ENCODE data around the gene SLC25A18.
"Not testable (repeated sequence)": the region's sequence is repeated elsewhere in the genome, so short reads cannot be mapped to it uniquely, and the experiment has no call there.

SLC25A18 gene, protein sequence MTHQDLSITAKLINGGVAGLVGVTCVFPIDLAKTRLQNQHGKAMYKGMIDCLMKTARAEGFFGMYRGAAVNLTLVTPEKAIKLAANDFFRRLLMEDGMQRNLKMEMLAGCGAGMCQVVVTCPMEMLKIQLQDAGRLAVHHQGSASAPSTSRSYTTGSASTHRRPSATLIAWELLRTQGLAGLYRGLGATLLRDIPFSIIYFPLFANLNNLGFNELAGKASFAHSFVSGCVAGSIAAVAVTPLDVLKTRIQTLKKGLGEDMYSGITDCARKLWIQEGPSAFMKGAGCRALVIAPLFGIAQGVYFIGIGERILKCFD

DNA sequence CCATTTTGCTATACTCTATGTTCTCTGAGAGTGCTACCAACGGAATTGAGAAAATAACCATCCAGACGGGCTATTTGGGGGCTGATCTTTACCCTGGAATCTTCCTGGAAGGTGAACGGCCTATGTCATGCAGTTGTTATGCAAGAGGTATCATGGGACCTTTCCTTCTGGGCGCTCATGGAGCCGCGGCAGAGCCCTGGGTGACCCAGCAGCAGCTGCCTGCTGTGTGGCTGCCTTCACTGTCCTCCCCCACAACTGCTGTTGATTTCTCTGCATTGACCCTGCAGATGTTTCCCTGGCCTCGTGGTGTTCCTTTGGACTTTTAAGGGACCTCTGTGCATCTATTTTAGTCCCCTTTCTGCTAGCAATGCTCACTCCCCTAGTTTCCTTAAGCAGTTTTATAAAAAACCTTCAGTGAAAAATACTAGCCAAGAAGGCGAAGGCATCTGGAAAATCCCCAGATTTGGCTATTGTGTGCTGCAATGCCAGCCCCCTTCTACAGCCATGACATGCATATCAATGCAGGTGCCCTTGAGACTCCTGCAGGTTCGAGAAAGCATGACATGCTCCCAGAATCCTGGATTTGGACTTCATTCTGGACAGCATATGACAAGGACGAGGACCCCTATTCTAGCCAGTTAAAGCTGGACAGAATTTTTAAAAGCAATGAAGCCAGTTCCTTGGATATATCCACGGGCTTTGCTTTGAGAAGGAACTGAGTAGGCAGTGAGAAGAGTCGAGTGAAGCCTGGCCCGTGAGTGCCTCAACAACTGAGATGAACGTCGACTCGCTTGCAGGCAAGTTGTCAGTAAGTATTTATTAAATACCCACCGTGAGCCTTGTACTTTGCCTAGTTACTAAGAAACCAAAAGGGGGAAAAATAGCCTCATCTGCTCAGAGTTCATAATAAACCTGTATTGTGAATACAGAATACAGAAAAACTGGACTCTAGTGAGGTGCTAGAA lies at the start of gene SLC25A18:
TSS of gene SLC25A18 (plus strand) at position 593 of the 965 bp plus-strand sequence. CDS start 16,447 bp downstream, outside the sequence.
- DNase-seq = no peak

DNA sequence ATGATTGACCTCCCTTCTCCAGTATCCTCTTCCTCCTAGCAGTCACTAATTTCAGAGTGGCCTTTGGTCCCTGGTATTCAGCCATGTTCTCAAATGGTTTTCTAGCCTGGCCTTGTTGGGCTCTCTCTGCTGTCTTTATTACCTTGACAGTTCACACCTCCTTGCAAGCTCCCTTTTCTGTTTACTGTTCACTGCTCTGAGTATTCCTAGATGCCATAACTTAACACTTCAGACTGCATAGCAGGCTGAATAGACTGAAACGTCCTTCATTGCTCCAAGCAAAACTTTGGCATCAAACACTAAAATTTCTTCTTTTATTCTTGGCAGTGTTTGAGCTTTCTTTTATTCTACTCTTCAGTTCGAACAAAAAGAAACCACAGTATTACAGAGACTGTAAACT lies 49.7 kb upstream of the SLC25A18 start:
- no peak for DNase-seq

DNA sequence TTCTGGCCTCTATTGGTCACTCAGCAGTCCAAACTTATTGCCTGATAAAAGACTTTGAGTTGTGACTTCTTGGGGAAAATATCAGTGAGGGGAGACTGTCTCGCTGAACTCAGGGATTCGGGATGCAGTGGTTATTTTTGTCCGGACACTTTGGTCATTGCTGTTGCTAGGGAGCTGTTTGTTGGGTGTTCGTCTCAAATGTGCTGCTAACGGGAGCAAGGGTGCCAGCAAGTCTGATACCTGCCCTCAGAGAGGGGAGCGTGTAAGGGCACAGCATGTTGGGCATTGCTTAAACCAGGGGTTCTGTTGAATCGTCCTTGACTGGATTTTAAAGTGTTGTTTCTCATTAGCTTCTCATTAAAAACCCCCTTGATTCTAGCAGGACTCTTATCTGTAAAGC lies 49.2 kb upstream of the SLC25A18 start:
- DNase-seq = no peak

DNA sequence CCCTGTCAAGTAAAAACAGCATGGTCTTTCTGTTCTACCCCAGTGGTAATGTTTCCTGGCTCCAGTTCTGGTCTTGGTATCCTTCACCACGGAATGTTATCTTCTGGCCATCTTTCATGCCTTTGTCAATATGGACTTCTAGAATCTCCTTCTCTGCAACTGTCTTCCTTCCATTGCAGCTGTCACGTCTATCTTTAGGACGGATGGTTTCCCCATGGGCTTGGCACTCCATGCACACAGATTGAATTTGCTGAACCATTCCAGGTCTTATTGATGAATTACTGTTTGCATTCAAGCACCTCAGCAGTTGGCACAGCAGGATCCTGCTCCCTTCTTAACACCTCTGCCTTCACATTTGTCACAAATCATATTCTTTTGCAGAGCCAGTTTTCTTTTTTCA lies 44.9 kb upstream of the SLC25A18 start:
- no peak for DNase-seq

DNA sequence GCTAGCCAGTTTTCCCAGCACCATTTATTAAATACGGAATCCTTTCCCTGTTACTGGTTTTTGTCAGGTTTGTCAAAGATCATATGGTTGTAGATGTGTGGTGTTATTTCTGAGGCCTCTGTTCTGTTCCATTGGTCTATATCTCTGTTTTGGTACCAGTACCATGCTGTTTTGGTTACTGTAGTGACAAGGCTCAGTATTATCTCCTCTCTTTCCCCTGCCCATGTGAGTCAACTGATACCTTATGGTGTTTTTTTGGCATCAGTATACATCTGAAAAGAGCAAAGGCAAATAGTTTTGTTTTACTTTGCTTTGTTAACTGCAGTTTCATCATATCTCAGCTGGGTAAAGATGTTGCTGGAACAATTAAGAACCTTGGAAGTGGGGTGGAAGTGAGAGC lies 41.3 kb upstream of the SLC25A18 start:
- DNase-seq = not testable (repeated sequence)

DNA sequence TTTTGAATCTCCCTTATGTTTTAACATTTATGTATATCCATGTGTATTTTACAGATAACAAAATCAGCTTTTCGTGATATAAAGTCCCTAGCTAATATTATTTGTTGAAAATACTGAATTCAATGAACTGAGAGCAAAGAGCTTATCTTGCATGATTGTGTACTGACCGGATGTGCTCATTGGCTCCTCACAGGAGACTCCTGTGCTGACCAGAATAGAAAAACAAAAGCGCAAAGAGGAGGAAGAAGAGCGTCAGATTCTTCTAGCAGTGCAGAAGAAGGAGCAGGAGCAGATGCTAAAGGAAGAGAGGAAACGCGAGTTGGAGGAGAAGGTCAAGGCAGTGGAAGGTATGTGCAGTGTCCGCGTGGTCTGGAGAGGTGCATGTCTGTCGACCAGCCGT lies 39.4 kb upstream of the SLC25A18 start:
- DNase-seq = no peak

DNA sequence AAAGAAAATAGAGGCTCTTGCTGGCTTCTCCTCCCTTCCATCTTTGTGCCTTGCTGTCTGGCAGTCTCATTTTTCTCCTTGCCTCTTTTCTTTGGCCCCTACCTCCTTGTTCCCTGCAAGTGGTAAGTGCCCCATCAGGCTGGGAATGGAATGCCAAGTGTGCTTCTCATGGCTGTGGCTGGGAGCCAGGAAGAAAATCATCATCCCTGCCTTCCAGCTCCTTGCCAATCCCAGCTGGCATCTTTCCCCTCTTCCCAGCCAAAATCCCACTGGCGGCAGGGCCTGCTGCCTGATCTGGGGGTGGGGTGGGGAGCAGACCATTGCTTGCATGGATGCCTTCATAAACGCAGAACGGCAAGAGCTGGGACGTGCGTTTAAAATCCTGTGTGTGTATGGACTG lies 27.0 kb upstream of the SLC25A18 start:
- DNase-seq = no peak

DNA sequence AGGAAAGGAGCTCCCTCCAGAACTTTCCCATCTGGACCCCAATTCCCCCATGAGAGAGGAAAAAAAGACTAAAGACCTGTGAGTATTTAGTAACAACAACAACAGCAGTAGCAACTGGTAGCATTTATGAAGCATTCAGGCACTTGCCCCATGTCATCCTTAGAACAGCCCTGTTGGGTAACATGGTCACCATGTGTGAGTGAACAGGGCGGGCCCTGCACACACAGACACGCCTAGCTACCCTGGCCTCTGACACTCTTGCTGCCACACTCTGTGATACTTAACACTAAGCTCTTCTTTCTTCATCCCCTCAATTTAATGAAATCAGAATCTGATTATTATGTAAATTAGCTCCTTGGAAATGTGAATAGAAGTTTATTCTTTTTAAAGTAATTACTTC lies 26.1 kb upstream of the SLC25A18 start:
- no peak for DNase-seq

DNA sequence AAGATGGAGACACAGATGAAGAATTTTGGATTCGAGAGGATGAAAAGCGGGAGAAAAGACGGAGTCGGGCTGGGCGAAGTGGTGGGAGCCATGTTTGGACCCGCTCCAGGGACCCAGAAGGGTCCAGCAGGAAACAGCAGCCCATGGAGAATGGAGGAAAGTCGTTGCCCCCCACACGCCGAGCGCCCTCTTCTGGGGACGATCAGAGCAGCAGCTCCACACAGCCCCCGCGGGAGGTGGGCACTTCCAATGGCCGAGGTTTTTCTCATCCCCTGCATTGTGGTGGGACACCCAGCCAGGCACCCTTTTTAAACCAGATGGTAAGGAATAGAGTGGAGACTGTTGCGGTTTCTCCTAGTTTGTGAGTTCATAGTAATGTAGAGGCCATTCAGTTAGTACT lies 22.8 kb upstream of the SLC25A18 start:
- no peak for DNase-seq

DNA sequence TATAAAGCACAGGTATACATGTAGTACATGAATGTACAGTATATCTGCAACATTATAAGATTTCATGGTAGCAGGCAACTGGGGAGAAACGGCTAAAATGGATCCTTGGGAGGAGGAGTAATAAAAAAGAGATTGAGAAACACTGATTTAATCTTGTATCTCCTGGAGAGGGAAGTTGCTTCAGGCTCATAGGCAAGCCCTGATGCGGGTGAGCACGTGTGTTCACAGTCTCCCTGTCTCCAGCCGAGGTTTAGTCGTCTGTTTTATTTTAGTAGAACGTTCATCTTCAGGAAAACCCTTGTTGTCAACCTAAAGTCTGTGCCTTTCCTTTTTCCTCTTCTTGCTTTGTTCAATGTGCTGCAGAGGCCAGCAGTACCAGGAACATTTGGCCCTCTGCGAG lies 21.8 kb upstream of the SLC25A18 start:
- no peak for DNase-seq

DNA sequence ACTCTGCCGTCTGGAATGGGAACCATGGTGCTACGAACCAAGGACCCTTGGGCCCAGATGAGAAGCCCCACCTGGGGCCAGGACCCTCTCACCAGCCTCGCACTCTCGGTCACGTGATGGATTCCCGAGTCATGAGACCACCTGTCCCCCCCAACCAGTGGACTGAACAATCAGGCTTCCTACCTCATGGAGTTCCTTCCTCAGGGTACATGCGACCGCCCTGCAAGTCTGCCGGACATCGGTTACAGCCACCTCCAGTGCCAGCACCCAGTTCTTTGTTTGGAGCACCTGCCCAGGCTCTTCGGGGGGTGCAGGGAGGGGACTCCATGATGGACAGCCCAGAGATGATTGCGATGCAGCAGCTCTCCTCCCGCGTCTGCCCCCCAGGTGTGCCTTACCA lies 20.8 kb upstream of the SLC25A18 start:
- DNase-seq = no peak

DNA sequence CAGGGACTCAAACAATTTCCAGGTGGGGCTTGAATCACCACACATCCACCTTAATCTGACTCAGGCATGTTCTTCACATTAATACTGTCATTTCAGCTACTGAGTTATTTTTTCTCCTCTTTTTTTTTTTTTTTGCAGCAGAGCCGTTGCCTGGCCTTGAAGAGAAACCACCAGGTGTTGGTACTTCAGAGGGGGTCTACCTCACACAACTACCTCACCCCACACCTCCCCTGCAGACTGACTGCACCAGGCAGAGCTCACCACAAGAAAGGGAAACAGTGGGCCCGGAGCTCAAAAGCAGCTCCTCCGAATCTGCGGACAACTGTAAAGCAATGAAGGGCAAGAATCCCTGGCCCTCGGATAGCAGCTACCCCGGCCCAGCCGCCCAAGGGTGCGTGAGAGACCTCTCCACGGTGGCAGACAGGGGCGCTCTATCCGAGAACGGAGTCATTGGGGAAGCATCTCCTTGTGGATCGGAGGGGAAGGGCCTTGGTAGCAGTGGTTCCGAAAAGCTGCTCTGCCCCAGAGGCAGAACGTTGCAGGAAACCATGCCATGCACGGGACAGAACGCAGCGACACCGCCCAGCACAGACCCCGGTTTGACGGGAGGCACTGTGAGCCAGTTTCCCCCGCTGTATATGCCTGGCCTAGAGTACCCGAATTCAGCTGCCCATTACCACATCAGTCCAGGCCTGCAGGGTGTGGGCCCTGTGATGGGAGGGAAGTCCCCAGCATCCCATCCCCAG lies 15.1 kb upstream of the SLC25A18 start:
- no peak for DNase-seq

DNA sequence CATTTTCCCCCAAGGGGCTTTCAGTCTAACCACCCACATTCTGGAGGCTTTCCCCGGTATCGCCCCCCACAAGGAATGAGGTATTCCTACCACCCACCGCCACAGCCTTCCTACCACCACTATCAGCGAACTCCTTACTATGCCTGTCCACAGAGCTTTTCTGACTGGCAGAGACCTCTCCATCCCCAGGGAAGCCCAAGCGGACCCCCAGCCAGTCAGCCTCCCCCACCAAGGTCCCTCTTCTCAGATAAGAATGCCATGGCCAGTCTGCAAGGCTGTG lies 14.6 kb upstream of the SLC25A18 start:
- no peak for DNase-seq

DNA sequence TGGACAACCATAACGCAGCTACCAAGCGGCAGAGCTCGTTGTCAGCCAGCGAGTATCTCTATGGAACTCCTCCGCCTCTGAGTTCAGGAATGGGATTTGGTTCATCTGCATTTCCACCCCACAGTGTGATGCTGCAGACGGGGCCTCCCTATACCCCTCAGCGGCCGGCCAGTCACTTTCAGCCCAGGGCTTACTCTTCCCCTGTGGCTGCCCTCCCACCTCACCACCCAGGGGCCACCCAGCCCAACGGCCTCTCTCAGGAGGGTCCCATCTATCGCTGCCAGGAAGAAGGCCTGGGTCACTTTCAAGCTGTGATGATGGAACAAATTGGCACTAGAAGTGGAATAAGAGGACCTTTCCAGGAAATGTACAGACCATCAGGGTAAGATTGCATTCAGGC lies 14.1 kb upstream of the SLC25A18 start:
- no peak for DNase-seq

DNA sequence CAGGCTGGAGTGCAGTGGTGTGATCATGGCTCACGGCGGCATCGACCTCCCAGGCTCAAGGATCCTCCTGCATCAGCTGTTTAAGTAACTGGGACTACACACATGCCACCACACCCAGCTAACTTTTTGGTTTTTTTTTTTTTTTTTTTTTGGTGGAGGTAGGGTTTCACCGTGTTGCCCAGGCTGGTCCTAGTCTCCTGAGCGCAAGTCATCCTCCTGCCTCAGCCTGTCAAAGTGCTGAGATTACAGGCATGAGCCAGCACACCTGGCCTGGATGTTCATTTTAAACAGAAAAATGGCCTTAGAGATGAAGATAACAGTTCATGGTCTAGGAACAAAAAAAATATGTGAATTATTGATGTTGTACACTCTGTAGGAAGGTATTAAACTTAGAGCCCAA lies 13.6 kb upstream of the SLC25A18 start:
- no peak for DNase-seq

DNA sequence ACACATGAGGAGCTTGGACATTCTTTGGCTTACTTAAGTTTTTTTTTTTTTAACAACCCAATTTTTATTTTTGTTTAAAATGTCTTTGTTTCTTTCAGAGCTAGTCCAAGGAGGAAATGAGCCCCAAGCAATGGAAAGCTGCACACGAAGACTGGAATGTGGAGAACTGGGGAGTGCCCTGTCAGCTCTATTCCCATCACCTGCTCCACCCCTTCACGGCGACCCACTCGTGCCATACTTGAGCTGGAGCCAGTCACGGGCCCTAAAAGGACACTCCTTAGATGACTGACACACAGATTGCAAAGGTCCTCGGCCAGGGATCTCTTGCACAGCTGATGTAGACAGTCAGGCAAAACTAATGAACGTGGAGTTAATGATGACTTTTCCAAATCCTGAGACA lies 10.6 kb upstream of the SLC25A18 start:
- no peak for DNase-seq

DNA sequence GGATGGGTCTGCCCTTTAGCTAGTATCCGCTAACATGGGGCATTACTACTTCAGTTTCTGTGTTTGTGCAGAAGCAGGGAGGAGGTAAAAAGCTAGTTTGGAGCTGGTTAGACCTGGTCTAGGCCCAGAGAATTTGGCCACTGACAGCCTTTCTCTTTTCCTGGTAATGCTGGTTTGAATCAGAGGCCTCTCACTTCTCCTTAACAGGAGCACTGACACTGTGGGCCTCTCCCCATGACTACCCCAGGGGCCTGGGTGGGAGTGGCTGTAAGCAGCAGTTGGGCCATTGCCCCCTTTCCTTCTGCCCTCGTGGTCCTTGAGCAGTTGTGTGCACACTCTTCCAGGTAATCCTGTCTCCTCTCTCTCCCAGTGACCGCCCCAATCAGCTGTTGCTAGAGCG lies 8.5 kb upstream of the SLC25A18 start:
- no peak for DNase-seq

DNA sequence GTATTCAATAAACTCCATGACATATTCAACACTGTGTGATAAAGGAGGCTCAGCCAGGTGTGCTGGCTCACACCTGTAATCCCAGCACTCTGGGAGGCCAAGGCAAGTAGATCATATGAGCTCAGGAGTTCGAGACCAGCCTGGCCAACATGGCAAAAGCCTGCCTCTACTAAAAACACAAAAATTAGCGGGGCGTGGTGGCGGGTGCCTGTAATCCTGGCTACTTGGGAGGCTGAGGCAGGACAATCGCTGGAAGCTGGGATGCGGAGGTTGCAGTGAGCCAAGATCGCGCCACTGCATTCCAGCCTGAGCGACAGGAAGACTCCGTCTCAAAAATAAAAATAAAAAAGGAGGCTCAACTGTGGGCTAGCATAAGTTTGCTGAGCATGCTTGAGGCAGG lies 4.1 kb upstream of the SLC25A18 start:
- DNase-seq = no peak

DNA sequence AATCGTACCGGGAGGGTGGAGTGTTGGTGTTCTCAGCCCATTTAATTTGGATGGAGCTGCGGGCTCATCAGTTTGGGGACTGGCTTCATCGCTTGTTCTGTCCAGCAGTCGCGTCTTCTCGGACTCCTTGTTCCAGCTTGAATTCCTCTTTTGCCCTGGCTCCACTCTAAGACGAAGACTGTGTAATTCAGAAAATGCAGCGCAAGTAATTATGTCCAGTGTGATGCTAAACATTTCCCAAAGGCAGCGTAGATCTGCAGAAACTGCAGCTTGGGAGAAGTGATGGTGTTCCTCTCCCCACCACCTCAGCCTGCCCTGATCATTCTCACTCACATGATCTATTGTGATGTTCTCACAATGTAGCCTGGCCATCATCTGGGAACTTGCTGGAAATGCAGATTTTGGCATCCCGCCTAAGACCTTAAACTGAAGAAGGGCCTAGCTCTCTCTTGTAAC lies 666 bp downstream of the SLC25A18 start:
- DNase-seq = no peak

DNA sequence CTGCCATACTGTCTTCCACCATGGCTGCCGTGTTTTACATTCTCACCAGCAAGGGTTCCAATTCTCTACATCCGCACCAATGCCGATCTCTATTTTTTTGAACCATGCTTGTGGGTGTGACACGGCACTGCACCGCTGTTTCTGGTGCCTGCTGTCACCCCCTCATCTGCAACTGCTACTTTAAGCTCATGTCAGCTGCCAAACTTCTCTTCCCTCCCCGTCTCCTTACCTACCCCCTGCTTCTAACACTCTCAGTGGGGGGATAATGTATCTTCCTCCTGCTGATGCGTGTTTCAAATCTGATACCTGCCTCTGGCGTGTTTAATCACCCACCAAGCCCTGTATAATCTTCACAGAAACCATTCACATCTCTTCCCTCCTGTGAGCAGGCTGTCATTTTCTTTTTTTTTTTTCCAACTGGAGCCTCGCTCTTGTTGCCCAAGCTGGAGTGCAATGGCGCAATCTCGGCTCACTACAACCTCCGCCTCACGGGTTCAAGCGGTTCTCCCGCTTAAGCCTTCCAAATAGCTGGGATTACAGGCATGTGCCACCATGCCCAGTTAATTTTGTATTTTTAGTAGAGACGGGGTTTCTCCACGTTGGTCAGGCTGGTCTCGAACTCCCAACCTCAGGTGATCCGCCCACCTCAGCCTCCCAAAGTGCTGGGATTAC lies 2.9 kb downstream of the SLC25A18 start:
- not testable (repeated sequence) for DNase-seq

DNA sequence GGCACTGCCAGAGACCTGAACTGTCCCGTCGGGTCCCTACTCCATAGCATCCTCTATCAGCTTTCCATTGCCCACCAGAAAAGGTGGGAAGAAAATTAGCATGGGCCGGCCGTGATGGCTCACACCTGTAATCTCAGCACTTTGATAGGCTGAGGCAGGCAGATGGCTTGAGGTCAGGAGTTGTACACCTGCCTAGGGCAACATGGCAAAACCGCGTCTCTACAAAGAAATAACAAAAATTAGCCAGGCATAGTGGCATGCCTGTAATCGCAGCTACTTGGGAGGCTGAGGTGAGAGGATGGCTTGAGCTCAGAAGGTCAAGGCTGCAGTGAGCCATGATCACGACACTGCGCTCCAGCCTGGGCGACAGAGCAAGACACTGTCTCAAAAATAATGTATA lies 3.5 kb downstream of the SLC25A18 start:
- DNase-seq = no peak

DNA sequence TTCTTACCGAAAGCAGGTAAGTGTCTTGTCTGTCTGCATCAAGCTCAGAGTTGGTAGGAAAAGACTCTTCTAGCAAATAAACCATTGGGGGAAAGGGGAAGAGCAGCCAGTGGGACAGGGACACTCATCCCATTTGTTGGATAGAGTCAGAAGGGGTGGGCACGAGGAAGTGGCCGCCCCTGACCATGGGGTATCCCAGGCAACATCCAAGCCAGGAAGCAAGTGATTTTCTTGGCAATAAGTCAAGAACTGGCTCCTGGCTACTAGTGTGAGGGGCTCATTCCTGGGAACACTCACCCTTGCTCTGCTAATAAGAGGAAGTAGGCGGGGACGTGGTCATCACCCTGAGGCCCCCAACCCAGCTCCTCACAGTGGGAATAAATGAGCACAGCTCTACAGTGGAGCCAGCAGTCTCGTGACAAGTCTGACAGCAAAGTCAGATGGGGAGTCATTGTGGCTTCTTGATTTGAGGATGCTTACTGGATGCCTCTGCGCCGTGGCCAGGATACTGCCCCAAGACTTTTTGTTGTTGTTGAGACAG lies 6.7 kb downstream of the SLC25A18 start:
- no peak for DNase-seq

Data from CD4-positive, alpha-beta T cell treated with Interleukin-15 for 1 hour (primary cell).